HCT116 (cell line): ENCODE measurements around the gene PHF20.

ENCODE experiments used
- EZH2 ChIP-seq: fragments of 200-600 bp; sonication (generic); IDR thresholded peaks from 2 replicates; pipeline ENCODE4 v1.6.1; 2017; ENCODE audit warnings: antibody characterized with exemption, mixed run types
- JUND ChIP-seq: IDR thresholded peaks from 2 replicates; pipeline ENCODE4 v1.6.1; 2012
- POLR2A ChIP-seq: IDR thresholded peaks from 2 replicates; pipeline ENCODE4 v1.7.0; 2011; ENCODE audit warnings: borderline replicate concordance; ENCODE audit not compliant: insufficient read depth, insufficient read length; ENCODE audit errors: extremely low read depth
- POLR2AphosphoS5 ChIP-seq: IDR thresholded peaks from 2 replicates; pipeline ENCODE4 v1.6.1; 2011; ENCODE audit warnings: mild to moderate bottlenecking, low read depth, low read length, moderate library complexity
- SP1 ChIP-seq: IDR thresholded peaks from 2 replicates; pipeline ENCODE4 v1.6.1; 2012; ENCODE audit warnings: low read depth
- SRF ChIP-seq: IDR thresholded peaks from 2 replicates; pipeline ENCODE4 v1.6.1; 2012; ENCODE audit warnings: low read depth
- ZNF274 ChIP-seq: fragments of 200-500 bp; sonication (Bioruptor generic); IDR thresholded peaks from 2 replicates; pipeline ENCODE4 v1.6.1; 2014; ENCODE audit warnings: mild to moderate bottlenecking, low read depth, low read length, inconsistent platforms
- TF ChIP-seq, protein P1 (sequence below), 3 experiments: fragments of 200-600 bp in 1 of 3; sonication (generic) in 1 of 3; IDR thresholded peaks in 2 of 3; conservative IDR thresholded peaks in 1 of 3; 2 replicates each; pipeline ENCODE4 v1.5.1; 2012 to 2017; ENCODE audit warnings: low read depth in 2 of 3, low read length in 2 of 3, antibody characterized with exemption in 1 of 3, borderline replicate concordance in 1 of 3, control low read depth in 1 of 3, mild to moderate bottlenecking in 1 of 3, mixed read lengths in 1 of 3, mixed run types in 1 of 3, moderate library complexity in 1 of 3; ENCODE audit not compliant: insufficient read depth in 1 of 3
- TF ChIP-seq, protein P2 (sequence below): IDR thresholded peaks from 2 replicates; pipeline ENCODE4 v1.6.1; 2011; ENCODE audit warnings: mild to moderate bottlenecking, low read length, moderate library complexity; ENCODE audit not compliant: insufficient replicate concordance; ENCODE audit errors: extremely low read depth
- TF ChIP-seq, protein P3 (sequence below): IDR thresholded peaks from 2 replicates; pipeline ENCODE4 v1.6.1; 2012; ENCODE audit warnings: low read depth
- TF ChIP-seq, protein P4 (sequence below): IDR thresholded peaks from 2 replicates; pipeline ENCODE4 v1.6.1; 2012

DNA sequence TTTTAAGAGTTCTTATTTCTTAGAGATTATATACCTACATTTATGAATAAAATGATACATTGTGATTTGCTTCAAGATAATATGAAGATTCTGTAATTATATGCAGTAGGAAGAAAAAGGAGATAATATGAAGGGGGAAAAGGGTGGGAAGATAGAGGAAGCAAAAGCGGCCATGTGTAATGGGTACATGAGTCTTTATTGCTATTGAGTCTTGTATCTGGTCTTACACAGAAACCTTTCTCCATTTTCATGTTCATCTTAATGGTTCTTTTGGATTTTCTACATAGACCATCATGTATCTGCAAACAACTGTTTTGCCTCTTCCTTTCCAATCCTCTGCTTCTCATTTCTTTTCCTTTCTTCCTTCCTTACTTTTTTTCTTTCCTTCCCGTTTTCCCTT lies 36.1 kb downstream of the PHF20 start:
- TF ChIP-seq, protein P1, sequence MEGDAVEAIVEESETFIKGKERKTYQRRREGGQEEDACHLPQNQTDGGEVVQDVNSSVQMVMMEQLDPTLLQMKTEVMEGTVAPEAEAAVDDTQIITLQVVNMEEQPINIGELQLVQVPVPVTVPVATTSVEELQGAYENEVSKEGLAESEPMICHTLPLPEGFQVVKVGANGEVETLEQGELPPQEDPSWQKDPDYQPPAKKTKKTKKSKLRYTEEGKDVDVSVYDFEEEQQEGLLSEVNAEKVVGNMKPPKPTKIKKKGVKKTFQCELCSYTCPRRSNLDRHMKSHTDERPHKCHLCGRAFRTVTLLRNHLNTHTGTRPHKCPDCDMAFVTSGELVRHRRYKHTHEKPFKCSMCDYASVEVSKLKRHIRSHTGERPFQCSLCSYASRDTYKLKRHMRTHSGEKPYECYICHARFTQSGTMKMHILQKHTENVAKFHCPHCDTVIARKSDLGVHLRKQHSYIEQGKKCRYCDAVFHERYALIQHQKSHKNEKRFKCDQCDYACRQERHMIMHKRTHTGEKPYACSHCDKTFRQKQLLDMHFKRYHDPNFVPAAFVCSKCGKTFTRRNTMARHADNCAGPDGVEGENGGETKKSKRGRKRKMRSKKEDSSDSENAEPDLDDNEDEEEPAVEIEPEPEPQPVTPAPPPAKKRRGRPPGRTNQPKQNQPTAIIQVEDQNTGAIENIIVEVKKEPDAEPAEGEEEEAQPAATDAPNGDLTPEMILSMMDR (IDR thresholded peaks at IDR 0.05 in 2 of 3, conservative IDR thresholded peaks at IDR 0.05 in 1 of 3; ENCODE audit: borderline replicate concordance in 1 of 3, insufficient read depth in 1 of 3, low read depth in 2 of 3, low read length in 2 of 3): no peak
- TF ChIP-seq ZNF274: no peak
- no peak for TF ChIP-seq SP1
- TF ChIP-seq JUND: no peak
- TF ChIP-seq, protein P2, sequence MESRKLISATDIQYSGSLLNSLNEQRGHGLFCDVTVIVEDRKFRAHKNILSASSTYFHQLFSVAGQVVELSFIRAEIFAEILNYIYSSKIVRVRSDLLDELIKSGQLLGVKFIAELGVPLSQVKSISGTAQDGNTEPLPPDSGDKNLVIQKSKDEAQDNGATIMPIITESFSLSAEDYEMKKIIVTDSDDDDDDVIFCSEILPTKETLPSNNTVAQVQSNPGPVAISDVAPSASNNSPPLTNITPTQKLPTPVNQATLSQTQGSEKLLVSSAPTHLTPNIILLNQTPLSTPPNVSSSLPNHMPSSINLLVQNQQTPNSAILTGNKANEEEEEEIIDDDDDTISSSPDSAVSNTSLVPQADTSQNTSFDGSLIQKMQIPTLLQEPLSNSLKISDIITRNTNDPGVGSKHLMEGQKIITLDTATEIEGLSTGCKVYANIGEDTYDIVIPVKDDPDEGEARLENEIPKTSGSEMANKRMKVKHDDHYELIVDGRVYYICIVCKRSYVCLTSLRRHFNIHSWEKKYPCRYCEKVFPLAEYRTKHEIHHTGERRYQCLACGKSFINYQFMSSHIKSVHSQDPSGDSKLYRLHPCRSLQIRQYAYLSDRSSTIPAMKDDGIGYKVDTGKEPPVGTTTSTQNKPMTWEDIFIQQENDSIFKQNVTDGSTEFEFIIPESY: no peak
- TF ChIP-seq POLR2AphosphoS5: no peak
- no peak for TF ChIP-seq POLR2A
- TF ChIP-seq, protein P3, sequence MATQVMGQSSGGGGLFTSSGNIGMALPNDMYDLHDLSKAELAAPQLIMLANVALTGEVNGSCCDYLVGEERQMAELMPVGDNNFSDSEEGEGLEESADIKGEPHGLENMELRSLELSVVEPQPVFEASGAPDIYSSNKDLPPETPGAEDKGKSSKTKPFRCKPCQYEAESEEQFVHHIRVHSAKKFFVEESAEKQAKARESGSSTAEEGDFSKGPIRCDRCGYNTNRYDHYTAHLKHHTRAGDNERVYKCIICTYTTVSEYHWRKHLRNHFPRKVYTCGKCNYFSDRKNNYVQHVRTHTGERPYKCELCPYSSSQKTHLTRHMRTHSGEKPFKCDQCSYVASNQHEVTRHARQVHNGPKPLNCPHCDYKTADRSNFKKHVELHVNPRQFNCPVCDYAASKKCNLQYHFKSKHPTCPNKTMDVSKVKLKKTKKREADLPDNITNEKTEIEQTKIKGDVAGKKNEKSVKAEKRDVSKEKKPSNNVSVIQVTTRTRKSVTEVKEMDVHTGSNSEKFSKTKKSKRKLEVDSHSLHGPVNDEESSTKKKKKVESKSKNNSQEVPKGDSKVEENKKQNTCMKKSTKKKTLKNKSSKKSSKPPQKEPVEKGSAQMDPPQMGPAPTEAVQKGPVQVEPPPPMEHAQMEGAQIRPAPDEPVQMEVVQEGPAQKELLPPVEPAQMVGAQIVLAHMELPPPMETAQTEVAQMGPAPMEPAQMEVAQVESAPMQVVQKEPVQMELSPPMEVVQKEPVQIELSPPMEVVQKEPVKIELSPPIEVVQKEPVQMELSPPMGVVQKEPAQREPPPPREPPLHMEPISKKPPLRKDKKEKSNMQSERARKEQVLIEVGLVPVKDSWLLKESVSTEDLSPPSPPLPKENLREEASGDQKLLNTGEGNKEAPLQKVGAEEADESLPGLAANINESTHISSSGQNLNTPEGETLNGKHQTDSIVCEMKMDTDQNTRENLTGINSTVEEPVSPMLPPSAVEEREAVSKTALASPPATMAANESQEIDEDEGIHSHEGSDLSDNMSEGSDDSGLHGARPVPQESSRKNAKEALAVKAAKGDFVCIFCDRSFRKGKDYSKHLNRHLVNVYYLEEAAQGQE: no peak
- TF ChIP-seq, protein P4, sequence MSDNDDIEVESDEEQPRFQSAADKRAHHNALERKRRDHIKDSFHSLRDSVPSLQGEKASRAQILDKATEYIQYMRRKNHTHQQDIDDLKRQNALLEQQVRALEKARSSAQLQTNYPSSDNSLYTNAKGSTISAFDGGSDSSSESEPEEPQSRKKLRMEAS: no peak
- no peak for TF ChIP-seq EZH2
- no peak for TF ChIP-seq SRF
